ENCODE data around the gene SDF2.
"Not testable (repeated sequence)": the region's sequence is repeated elsewhere in the genome, so short reads cannot be mapped to it uniquely, and the experiment has no call there.

The SDF2 gene

GRCh38 chr17:28624148-28624547 lies 37.6 kb downstream of the SDF2 start:
- FAIRE-seq, result no peak

- no peak for FAIRE-seq
These were observed 38.0 kb downstream of the SDF2 start for GRCh38 chr17:28623696-28624095.

GRCh38 chr17:28622186-28622585 lies 39.5 kb downstream of the SDF2 start:
- no peak for FAIRE-seq

GRCh38 chr17:28620010-28620409 lies 41.7 kb downstream of the SDF2 start:
- FAIRE-seq, result no peak

- no peak for FAIRE-seq
These were observed 43.2 kb downstream of the SDF2 start for GRCh38 chr17:28618464-28618863.

- no peak for FAIRE-seq
These were observed 45.4 kb downstream of the SDF2 start for GRCh38 chr17:28616281-28616680.

- no peak for FAIRE-seq
These were observed 46.3 kb downstream of the SDF2 start for GRCh38 chr17:28615260-28615940.

GRCh38 chr17:28613931-28614381 lies 47.8 kb downstream of the SDF2 start, which contains the start of gene RSKR:
Gene RSKR, minus strand, starts transcription at chr17:28614185. Its CDS starts 24 bp downstream, at chr17:28614161.
- no peak for FAIRE-seq

- no peak for FAIRE-seq
These were observed 48.5 kb downstream of the SDF2 start for GRCh38 chr17:28612936-28613872.

GRCh38 chr17:28612531-28612930 lies 49.2 kb downstream of the SDF2 start:
- no peak for FAIRE-seq

GRCh38 chr17:28610376-28610775 lies 51.3 kb downstream of the SDF2 start:
- FAIRE-seq, result no peak

- FAIRE-seq, result not testable (repeated sequence)
These were observed 57.7 kb downstream of the SDF2 start for GRCh38 chr17:28604031-28604430.

- FAIRE-seq, result no peak
These were observed 62.2 kb downstream of the SDF2 start for GRCh38 chr17:28599311-28600184.

- FAIRE-seq, result no peak
These were observed 62.9 kb downstream of the SDF2 start, which contains the start of gene SPAG5 for GRCh38 chr17:28598799-28599310. Gene SPAG5, minus strand, starts transcription at chr17:28599025. Its CDS starts 79 bp downstream, at chr17:28598946.

- FAIRE-seq, result no peak
These were observed 63.3 kb downstream of the SDF2 start for GRCh38 chr17:28598389-28598788.

All from islet of Langerhans (tissue), 1 donor.